Measurements from ENCODE around the gene TMEM116.

TMEM116 gene

DNA sequence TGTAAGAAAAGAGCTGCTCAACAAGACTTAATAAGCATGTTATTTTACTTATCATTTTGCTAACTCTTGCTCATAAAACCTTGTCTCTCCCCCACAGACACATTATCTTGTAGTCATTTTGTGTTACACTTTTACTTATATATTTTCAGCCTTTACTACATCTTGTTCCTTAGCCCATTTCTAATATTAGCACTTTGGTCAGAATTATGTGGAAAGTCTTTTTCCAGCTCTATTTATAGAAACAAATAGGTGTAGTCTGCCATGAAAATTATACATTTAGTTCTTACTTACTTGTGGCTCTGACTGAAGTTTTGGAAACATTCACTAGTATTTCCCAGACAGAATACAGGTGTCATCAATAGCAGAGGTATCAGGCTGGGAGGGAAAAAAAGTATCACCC lies 76.1 kb downstream of the TMEM116 start:
- no peaks in the 10 kb centered on the region for H3K9me3 ChIP-seq (ENCODE audit: insufficient read depth, low read depth, low read length)
- H3K14ac ChIP-seq (ENCODE audit: low read length) = no peak overlapping the region
- H2AK5ac ChIP-seq (ENCODE audit: low read length) = no peak overlapping the region
- H3K36me3 ChIP-seq (ENCODE audit: control insufficient read depth in 1 of 2, insufficient read depth in 2 of 2, low read length in 2 of 2) = no peaks in the 10 kb centered on the region
- H3K9ac ChIP-seq (ENCODE audit: low read length) = no peak overlapping the region
- no peaks in the 10 kb centered on the region for H3K27me3 ChIP-seq (ENCODE audit: insufficient read depth, low read length)
- no peaks in the 10 kb centered on the region for H3K79me1 ChIP-seq (ENCODE audit: low read length)
- no peak overlapping the region for H4K91ac ChIP-seq (ENCODE audit: low read depth, low read length)
- no peaks in the 10 kb centered on the region for H3K79me2 ChIP-seq (ENCODE audit: control insufficient read depth, insufficient read depth, low read length, poor library complexity)
- H2AFZ ChIP-seq (ENCODE audit: insufficient read depth, low read length, poor library complexity) = no peak overlapping the region
- H3K18ac ChIP-seq (ENCODE audit: low read length) = no peak overlapping the region
- no peak for DNase-seq
- no peak overlapping the region for H2BK12ac ChIP-seq (ENCODE audit: low read length)
- H3K27ac ChIP-seq (ENCODE audit: low read depth, low read length) = no peak overlapping the region
- no peak overlapping the region for H2BK120ac ChIP-seq (ENCODE audit: insufficient read depth, low read length, poor library complexity)
- H4K12ac ChIP-seq (ENCODE audit: low read depth, low read length) = no peak overlapping the region
- no peak overlapping the region for H3K4me2 ChIP-seq (ENCODE audit: low read length)
- no peak overlapping the region for H2BK5ac ChIP-seq (ENCODE audit: low read depth, low read length, poor library complexity)
- no peak overlapping the region for H3K4ac ChIP-seq (ENCODE audit: low read depth, low read length)
- H3K4me1 ChIP-seq (ENCODE audit: control insufficient read depth in 1 of 2, insufficient read depth in 2 of 2, low read length in 2 of 2) = no peaks in the 10 kb centered on the region
- no peak overlapping the region for H3K4me3 ChIP-seq (ENCODE audit: low read depth, low read length)
- no peak overlapping the region for H4K8ac ChIP-seq (ENCODE audit: low read depth, low read length)
- no peak overlapping the region for H3K23ac ChIP-seq (ENCODE audit: low read length)

DNA sequence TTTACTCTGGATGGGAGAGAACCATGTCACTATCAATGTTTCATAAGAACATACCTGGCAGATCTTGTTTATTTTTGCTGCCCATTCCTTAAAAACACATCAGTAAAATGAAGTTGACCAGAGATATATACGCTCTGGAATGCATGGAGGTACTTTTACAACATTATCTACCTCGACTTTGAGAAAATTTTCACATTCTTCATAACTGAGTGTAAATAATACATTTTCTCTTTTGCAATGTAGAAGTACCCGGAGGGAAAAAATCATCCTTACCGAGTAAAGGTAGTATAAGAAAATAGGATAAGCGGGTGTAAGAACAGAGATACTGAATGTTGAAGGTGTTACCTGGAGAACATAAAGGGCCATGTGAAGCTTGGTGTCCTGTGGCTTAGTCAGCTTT lies 80.7 kb downstream of the TMEM116 start:
- H3K27ac ChIP-seq (ENCODE audit: low read depth, low read length) = no peak overlapping the region
- H3K23ac ChIP-seq (ENCODE audit: low read length) = no peak overlapping the region
- no CpG with 5 or more reads among the region's 5 CpGs for WGBS (ENCODE audit: extremely low coverage, insufficient coverage, insufficient read length)
- H3K4ac ChIP-seq (ENCODE audit: low read depth, low read length) = no peak overlapping the region
- no peak overlapping the region for H2BK12ac ChIP-seq (ENCODE audit: low read length)
- no peak overlapping the region for H4K8ac ChIP-seq (ENCODE audit: low read depth, low read length)
- no peak overlapping the region for H2AFZ ChIP-seq (ENCODE audit: insufficient read depth, low read length, poor library complexity)
- no peaks in the 10 kb centered on the region for H3K36me3 ChIP-seq (ENCODE audit: control insufficient read depth in 1 of 2, insufficient read depth in 2 of 2, low read length in 2 of 2)
- H3K4me3 ChIP-seq (ENCODE audit: low read depth, low read length) = no peak overlapping the region
- H2BK120ac ChIP-seq (ENCODE audit: insufficient read depth, low read length, poor library complexity) = no peak overlapping the region
- H3K4me1 ChIP-seq (ENCODE audit: control insufficient read depth in 1 of 2, insufficient read depth in 2 of 2, low read length in 2 of 2) = no peaks in the 10 kb centered on the region
- no peak overlapping the region for H3K9ac ChIP-seq (ENCODE audit: low read length)
- H3K9me3 ChIP-seq (ENCODE audit: insufficient read depth, low read depth, low read length) = no peaks in the 10 kb centered on the region
- H4K12ac ChIP-seq (ENCODE audit: low read depth, low read length) = no peak overlapping the region
- no peak overlapping the region for H2AK5ac ChIP-seq (ENCODE audit: low read length)
- H3K79me1 ChIP-seq (ENCODE audit: low read length) = no peaks in the 10 kb centered on the region
- H3K18ac ChIP-seq (ENCODE audit: low read length) = no peak overlapping the region
- H3K4me2 ChIP-seq (ENCODE audit: low read length) = no peak overlapping the region
- no peak overlapping the region for H2BK5ac ChIP-seq (ENCODE audit: low read depth, low read length, poor library complexity)
- no peak overlapping the region for H4K91ac ChIP-seq (ENCODE audit: low read depth, low read length)
- H3K79me2 ChIP-seq (ENCODE audit: control insufficient read depth, insufficient read depth, low read length, poor library complexity) = no peaks in the 10 kb centered on the region
- no peak overlapping the region for H3K14ac ChIP-seq (ENCODE audit: low read length)
- peak; percentile 46 to 97 for DNase-seq
- no peaks in the 10 kb centered on the region for H3K27me3 ChIP-seq (ENCODE audit: insufficient read depth, low read length)

DNA sequence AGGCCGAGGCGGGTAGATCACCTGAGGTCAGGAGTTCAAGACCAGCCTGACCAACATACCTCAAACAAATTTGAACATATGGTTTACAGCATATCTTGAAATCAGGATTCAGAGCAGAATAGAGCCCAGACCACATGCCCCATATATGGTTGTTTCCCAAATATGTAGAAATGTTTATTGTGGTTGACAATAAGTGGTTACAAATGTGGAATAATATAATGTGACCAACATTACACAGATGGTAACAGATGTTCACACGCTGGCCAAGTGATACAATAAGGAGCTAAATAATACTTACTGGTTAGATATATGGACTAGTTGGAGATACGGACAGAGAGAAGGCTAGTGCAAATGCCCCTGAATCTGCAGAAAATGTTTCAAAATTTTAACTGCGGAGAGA lies 85.6 kb downstream of the TMEM116 start:
- H3K4me2 ChIP-seq (ENCODE audit: low read length) = no peak overlapping the region
- no peaks in the 10 kb centered on the region for H3K36me3 ChIP-seq (ENCODE audit: control insufficient read depth in 1 of 2, insufficient read depth in 2 of 2, low read length in 2 of 2)
- H3K18ac ChIP-seq (ENCODE audit: low read length) = no peak overlapping the region
- H3K23ac ChIP-seq (ENCODE audit: low read length) = no peak overlapping the region
- H3K27ac ChIP-seq (ENCODE audit: low read depth, low read length) = no peak overlapping the region
- no peaks in the 10 kb centered on the region for H3K4me1 ChIP-seq (ENCODE audit: control insufficient read depth in 1 of 2, insufficient read depth in 2 of 2, low read length in 2 of 2)
- WGBS (ENCODE audit: extremely low coverage, insufficient coverage, insufficient read length) = no CpG with 5 or more reads among the region's 5 CpGs
- no peak overlapping the region for H2BK5ac ChIP-seq (ENCODE audit: low read depth, low read length, poor library complexity)
- H4K91ac ChIP-seq (ENCODE audit: low read depth, low read length) = no peak overlapping the region
- no peak overlapping the region for H2AFZ ChIP-seq (ENCODE audit: insufficient read depth, low read length, poor library complexity)
- no peak overlapping the region for H2BK120ac ChIP-seq (ENCODE audit: insufficient read depth, low read length, poor library complexity)
- no peak overlapping the region for H2AK5ac ChIP-seq (ENCODE audit: low read length)
- H3K27me3 ChIP-seq (ENCODE audit: insufficient read depth, low read length) = no peaks in the 10 kb centered on the region
- H3K9me3 ChIP-seq (ENCODE audit: insufficient read depth, low read depth, low read length) = no peaks in the 10 kb centered on the region
- no peak overlapping the region for H3K4me3 ChIP-seq (ENCODE audit: low read depth, low read length)
- H3K9ac ChIP-seq (ENCODE audit: low read length) = no peak overlapping the region
- H4K8ac ChIP-seq (ENCODE audit: low read depth, low read length) = no peak overlapping the region
- no peak overlapping the region for H4K12ac ChIP-seq (ENCODE audit: low read depth, low read length)
- H2BK12ac ChIP-seq (ENCODE audit: low read length) = no peak overlapping the region
- H3K79me1 ChIP-seq (ENCODE audit: low read length) = no peaks in the 10 kb centered on the region
- no peak overlapping the region for H3K14ac ChIP-seq (ENCODE audit: low read length)
- H3K4ac ChIP-seq (ENCODE audit: low read depth, low read length) = no peak overlapping the region
- no peaks in the 10 kb centered on the region for H3K79me2 ChIP-seq (ENCODE audit: control insufficient read depth, insufficient read depth, low read length, poor library complexity)
- DNase-seq = peak in 1 of 2 donors; percentile 40

DNA sequence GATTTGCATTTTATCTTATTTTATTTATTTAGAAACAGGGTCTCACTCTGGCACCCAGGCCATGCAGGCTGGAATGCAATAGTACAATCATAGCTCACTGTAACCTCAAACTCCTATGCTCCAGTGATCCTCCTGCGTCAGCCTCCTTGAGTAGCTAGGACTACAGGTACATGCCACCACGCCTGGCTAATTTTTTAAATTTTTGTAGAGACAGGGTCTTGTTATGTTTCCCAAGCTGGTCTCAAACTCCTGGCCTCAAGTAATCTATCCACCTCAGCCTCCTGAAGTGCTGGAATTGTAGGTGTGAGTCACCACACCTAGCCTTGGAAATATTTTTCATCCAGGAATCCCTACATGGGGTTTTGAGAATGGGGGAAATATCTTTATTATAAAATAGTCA lies 86.3 kb downstream of the TMEM116 start:
- Histone ChIP-seq H3K9me3 (ENCODE audit: insufficient read depth, low read depth, low read length) (no peaks in the 10 kb centered on the region), H2BK120ac (ENCODE audit: insufficient read depth, low read length, poor library complexity) (no peak overlapping the region), H2AFZ (ENCODE audit: insufficient read depth, low read length, poor library complexity) (no peak overlapping the region), H3K4me2 (ENCODE audit: low read length) (no peak overlapping the region), H3K27me3 (ENCODE audit: insufficient read depth, low read length) (no peaks in the 10 kb centered on the region), H2AK5ac (ENCODE audit: low read length) (no peak overlapping the region), H3K27ac (ENCODE audit: low read depth, low read length) (no peak overlapping the region), H3K18ac (ENCODE audit: low read length) (no peak overlapping the region), H3K4ac (ENCODE audit: low read depth, low read length) (no peak overlapping the region), H3K14ac (ENCODE audit: low read length) (no peak overlapping the region), H4K91ac (ENCODE audit: low read depth, low read length) (no peak overlapping the region), H3K4me3 (ENCODE audit: low read depth, low read length) (no peak overlapping the region), H4K8ac (ENCODE audit: low read depth, low read length) (no peak overlapping the region), H3K79me2 (ENCODE audit: control insufficient read depth, insufficient read depth, low read length, poor library complexity) (no peaks in the 10 kb centered on the region), H4K12ac (ENCODE audit: low read depth, low read length) (no peak overlapping the region), H3K9ac (ENCODE audit: low read length) (no peak overlapping the region), H3K4me1 (ENCODE audit: control insufficient read depth in 1 of 2, insufficient read depth in 2 of 2, low read length in 2 of 2) (no peaks in the 10 kb centered on the region), H2BK5ac (ENCODE audit: low read depth, low read length, poor library complexity) (no peak overlapping the region), H3K36me3 (ENCODE audit: control insufficient read depth in 1 of 2, insufficient read depth in 2 of 2, low read length in 2 of 2) (no peaks in the 10 kb centered on the region), H2BK12ac (ENCODE audit: low read length) (no peak overlapping the region), H3K23ac (ENCODE audit: low read length) (no peak overlapping the region), H3K79me1 (ENCODE audit: low read length) (no peaks in the 10 kb centered on the region)
- WGBS (ENCODE audit: extremely low coverage, insufficient coverage, insufficient read length) = no CpG with 5 or more reads among the region's 2 CpGs
- DNase-seq = peak; percentile 88 to 97
